Measurements from ENCODE around the gene ARRDC1. TPM values are rescaled to one million over a fixed set of nuclear protein-coding genes. Genes with fewer than 3 reads are reported as not detected.
"Not testable (repeated sequence)": the region's sequence is repeated elsewhere in the genome, so short reads cannot be mapped to it uniquely, and the experiment has no call there.

ARRDC1 gene, protein sequence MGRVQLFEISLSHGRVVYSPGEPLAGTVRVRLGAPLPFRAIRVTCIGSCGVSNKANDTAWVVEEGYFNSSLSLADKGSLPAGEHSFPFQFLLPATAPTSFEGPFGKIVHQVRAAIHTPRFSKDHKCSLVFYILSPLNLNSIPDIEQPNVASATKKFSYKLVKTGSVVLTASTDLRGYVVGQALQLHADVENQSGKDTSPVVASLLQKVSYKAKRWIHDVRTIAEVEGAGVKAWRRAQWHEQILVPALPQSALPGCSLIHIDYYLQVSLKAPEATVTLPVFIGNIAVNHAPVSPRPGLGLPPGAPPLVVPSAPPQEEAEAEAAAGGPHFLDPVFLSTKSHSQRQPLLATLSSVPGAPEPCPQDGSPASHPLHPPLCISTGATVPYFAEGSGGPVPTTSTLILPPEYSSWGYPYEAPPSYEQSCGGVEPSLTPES
- polyA plus RNA-seq (ENCODE audit: insufficient read length in 4 of 4): 10 to 100 TPM; 27.9 to 37.7 (median 32.3) TPM

DNA sequence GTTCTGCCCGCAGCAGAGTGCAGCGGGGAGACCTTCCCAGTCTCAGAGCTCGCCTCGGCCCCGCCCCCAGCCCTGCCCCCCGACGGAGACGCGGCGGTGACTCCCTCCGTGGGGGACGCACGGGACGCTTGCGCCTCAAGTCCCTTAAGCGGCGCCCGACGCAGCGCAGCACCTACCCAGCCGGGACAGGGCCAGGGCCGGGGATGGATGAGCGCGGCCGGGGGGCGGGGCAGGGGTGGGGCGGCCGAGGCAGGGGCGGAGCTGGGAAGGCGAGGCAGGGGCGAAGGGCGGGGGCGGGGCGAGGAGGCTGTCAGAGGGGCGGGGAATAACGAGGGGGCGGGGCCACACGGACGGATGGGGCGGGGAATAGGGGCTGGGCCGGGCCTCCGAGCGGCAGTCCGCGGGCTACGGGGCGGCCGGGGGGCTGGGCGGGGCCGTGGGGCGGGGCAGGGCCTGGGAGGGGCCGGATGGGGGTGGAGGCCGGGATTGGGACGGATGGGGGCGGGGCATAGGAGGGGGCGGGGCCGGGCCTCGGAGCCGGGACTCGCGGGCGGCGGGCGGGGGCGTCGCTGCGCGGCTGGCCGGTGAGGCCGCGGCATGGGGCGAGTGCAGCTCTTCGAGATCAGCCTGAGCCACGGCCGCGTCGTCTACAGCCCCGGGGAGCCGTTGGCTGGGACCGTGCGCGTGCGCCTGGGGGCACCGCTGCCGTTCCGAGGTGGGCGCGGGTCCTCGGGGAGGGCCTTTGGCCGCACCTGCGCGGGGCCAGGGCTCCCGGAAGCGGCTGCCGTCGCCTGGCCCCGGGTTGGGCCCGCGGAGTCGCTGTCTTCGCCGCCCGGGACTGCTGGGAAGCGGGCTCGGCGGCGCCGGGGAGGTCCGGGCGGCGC, at the start of gene ARRDC1:
TSS of gene ARRDC1 (plus strand) at position 566 of the 884 bp plus-strand sequence. CDS start at position 598, 32 bp downstream.
- peak; percentile 69 to 82 (median 78) for DNase-seq (ENCODE audit: low read depth in 4 of 4, low spot score in 3 of 4)

DNA sequence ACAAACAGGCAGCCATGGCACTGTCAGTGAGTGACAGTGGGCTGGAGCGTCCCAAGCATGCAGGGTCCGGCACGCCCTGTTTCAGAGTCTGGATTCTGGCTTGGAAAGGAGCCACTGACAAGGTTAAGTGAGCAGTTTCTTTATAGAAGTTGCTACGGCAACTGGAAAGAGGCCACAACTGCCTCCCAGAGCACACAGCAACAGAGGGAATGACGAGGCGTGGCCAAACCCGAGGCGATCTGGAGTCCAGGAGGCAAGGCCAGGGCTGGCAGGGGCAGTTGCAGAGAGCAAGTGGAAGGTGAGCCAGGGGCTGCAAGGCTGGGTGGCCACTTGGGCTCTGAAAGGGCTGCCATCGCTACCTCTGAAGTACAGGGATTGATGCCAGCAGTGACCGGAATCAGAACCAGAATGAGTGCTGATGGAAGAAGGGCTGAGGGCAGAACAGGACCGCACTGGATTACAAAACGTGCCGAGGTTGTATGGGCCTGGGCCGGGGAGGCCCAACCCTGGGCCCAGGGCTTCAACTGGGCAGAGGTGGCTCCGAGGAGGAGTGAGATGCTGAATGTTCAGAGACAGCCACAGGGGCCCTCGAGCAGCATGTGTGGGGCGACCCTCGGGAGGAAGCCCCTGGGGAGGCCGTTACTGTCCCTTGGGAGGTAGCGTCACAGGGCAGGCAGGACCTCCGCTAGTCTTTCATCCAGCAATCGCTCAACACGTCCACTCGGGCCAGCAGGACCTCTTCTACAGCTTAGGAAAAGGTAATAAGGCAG, 49.2 kb upstream of the ARRDC1 start:
- no peak for DNase-seq (ENCODE audit: low read depth in 4 of 4, low spot score in 3 of 4)

DNA sequence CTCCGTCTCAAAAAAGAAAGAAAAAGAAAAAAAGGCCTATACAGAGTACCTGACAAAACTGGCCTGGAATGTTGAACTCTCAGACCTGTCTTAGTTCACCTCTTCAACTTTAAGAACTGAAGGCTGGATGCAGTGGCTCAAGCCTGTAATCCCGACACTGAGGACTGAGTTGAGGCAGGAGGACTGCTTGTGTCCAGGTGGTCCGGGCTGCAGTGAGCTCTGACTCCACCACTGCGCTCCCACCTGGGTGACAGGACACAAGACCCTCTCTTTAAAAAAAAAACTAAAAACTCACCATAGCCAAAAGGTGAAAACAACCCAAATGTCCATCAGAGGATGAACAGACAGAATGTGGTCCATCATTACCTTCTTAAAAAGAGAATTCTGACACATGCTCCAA, 47.4 kb upstream of the ARRDC1 start:
- no peak for DNase-seq (ENCODE audit: low read depth in 4 of 4, low spot score in 3 of 4)

DNA sequence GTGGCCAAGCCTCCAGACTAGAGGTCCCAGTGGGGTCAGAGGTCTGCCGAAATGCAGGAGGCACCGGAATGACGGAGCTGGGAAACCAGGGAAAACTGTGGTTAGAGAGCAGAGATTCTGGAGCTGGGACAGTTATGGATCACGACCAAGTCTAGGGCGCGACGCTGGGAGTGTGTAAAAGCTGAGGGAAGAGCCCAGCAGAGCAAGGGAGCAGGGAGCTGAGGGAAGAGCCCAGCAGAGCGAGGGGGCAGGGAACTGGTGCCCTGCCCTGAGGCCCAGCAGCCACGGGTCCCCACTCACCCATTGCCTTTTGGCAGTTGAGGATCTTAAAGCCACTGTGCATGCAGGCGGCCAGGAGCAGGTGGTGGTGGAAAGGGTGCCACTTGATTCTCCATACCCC, 41.4 kb upstream of the ARRDC1 start:
- no peak for DNase-seq (ENCODE audit: low read depth in 4 of 4, low spot score in 3 of 4)

DNA sequence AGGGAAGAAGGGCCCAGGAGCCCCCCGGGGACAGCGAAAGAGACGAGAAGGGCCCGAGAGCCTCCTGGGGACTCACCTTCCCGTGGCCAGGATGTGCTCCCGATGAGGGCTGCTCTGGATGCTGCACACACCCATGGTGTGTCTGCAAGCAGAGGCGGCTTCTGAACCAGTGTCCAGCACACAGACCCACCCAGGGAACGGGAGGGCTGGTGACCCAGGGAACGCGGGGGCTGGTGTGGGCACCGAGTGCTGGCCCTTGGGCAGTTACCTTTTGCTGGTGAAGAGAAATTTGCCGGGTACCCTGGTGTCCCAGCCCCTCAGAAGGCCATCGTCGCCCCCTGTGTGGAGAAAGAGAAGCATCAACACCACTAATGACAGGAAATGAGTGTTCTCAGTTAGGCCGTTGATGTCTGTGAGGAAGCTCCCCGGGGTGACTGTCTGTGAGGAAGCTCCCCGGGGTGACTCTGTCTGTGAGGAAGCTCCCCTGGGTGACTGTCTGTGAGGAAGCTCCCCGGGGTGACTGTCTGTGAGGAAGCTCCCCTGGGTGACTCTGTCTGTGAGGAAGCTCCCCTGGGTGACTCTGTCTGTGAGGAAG, 40.6 kb upstream of the ARRDC1 start:
- DNase-seq (ENCODE audit: low read depth in 4 of 4, low spot score in 3 of 4): no peak

DNA sequence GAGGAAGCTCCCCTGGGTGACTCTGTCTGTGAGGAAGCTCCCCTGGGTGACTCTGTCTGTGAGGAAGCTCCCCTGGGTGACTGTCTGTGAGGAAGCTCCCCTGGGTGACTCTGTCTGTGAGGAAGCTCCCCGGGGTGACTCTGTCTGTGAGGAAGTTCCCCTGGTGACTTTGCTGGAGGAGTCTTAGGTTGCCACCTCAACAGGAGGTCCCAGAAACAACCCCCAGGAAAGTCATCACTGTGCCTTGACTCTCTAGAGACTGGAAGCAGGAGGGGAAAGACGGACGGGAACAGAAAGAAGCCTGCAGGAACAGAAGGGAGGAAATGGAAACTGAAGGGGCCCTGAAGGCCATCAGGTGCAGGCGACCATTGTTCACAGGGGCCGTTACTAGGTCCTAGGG, 37.0 kb upstream of the ARRDC1 start:
- not testable (repeated sequence) for DNase-seq (ENCODE audit: low read depth in 4 of 4, low spot score in 3 of 4)

DNA sequence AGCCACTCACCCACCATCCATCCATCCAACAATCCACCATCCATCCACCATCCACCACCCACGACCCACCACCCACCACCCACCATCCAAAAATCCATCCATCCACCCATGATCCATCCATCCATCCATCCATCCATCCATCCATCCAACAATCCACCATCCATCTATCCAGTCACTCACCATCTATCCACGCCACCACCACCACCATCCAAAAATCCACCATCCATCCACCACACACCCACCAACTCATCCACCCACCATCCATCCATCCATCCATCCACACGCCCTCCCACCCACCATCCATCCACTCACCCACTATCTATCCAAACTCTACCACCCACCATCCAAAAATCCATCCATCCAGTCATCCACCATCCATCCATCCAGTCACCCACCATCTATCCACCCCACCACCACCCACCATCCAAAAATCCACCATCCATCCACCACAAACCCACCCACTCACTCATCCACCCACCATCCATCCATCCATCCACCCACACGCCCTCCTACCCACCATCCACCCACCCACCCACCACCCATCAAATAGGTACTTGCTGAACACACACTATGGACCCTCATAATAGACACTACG, 35.8 kb upstream of the ARRDC1 start:
- no peak for DNase-seq (ENCODE audit: low read depth in 4 of 4, low spot score in 3 of 4)

DNA sequence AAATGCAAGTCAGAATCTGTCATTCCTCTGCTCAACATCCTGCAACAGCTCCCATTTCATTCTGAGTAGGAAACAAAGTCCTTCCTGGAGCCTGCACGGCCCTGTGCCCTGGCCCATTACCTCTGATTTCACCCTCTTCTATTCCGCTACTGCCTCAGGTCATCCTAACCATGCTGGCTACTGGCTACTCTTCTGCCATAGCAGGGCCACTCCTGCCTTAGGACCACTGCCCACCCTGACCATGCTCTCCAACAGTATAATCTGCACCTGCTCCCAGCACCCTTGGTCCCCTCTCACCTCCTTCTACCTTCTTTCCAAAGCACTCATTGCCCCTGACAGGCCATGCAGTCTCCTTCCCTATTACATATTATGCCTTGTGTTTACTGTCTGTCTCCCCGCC, 34.9 kb upstream of the ARRDC1 start:
- DNase-seq (ENCODE audit: low read depth in 4 of 4, low spot score in 3 of 4): no peak

DNA sequence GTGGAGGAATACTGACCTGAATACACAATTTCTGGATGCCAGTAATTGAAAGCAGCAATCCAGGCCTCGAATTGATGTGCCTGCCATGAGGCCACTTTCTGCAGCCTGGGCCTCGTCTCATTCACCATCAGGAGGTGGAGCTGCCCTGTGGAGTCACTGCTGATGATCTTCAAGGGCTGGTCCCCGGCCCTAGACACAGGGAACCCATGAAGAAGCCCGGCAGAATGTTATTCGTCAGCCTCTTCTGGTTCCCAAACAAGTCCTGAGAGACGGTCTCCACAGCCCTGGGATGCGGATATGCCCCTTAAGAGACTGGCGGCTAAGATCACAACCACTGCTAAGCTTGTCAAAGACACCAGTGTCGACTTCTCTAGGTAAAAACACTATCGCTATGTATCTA, 31.3 kb upstream of the ARRDC1 start:
- no peak for DNase-seq (ENCODE audit: low read depth in 4 of 4, low spot score in 3 of 4)

DNA sequence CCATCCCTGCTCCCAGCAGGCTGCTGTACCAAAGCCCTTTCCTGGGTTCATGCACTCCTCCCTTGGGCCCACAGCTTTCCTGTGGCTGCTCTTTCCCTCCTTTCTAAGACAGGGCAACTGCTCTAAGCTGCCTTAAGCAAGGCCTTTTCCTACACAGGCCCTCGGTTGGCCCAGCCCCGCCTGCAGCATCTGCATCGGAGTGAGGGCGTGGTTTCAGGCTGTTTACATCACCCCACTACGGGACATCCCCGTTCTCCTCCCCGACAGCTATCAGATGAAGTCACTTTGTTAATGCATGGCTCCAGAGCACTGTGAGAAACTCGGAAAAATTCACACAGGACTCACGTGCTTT, 30.1 kb upstream of the ARRDC1 start:
- DNase-seq (ENCODE audit: low read depth in 4 of 4, low spot score in 3 of 4): no peak

DNA sequence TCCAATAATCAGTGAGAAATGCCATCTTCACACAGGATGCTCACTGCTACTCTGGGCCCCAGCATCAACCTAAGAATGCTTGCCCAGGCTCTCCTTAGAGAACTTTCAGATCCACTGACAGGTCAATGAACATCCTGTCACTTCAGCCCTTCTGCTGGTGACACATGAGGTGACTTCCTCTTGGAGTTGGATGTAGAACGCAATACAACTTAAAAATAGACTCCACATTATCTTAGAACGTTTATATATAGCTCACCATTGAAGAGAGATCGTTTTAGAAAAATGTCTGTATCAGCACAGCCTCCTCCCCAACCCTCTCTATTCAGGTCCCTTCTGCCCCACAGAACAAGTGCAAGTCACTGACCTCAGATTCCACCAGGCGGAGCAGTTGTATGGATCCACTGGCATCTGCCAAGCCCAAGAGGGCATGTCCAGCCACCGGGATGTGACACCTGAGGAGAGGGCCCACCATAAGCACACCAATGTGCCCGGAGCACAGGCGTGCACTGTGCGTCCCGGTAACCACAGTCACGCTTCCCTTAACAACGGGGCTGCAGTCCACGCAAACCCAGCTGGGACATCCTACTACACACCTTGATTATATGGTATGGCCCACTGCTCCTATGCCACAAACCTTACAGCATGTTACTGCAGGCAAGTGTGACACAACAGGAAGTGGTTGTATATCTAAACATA, 29.6 kb upstream of the ARRDC1 start:
- no peak for DNase-seq (ENCODE audit: low read depth in 4 of 4, low spot score in 3 of 4)

DNA sequence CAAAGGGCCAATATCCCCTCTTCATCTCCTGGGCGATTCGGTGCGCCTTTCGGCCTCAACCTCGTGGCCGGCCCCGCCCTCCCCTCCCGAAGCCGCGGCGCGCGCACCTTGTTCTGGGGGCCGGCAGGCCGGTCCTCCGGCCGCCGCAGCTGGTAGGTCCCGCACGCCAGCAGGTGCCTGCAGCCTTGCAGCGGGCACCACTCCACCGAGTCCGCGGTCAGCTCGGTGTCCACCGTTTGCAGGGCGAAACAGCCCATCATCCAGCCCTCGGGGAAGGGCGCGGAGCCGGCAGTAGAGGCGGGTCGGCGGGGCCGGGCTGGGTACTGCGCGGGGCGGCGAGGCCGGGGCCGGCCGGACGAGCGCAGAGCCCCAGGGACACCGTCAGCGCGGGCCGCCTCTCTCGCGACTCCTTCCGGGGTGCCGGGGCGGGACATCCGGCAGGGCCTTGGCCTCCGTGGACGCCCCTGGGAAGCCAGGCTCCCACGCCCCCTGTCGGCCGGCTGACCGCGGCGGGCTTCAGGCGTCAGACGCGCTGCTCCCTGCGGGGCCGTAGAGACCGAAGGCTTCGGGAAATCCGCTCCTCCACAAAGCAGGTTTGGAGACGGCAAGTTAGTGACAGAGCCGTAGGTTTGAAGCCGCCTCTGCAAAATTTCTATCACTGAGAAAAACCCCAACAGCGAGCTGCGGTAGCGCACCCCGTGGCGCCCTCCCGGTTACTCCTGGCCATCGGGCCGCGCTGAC, 26.8 kb upstream of the ARRDC1 start, which contains the start of gene DPH7:
TSS of gene DPH7 (minus strand) at position 408 of the 741 bp plus-strand sequence. CDS start at position 260, 148 bp downstream.
- DNase-seq (ENCODE audit: low read depth in 4 of 4, low spot score in 3 of 4): peak; percentile 83 to 87 (median 85)

DNA sequence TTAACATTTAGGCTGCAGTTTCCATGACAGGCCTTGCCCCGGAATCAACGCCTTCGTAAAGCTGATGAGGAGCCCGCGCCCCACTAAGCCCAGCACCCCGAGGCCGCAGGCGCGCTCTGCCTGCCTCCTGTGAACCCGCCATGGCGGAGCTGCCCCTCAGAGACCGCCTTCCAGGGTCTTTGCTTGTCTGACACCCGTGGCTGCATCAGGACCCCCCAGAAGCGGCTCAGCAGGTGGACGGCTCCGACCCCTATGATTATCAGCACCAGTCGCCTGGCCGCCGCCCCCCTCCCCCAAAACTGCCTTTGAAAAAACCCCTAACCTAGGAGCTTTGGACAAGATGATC, 26.3 kb upstream of the ARRDC1 start:
- no peak for DNase-seq (ENCODE audit: low read depth in 4 of 4, low spot score in 3 of 4)

DNA sequence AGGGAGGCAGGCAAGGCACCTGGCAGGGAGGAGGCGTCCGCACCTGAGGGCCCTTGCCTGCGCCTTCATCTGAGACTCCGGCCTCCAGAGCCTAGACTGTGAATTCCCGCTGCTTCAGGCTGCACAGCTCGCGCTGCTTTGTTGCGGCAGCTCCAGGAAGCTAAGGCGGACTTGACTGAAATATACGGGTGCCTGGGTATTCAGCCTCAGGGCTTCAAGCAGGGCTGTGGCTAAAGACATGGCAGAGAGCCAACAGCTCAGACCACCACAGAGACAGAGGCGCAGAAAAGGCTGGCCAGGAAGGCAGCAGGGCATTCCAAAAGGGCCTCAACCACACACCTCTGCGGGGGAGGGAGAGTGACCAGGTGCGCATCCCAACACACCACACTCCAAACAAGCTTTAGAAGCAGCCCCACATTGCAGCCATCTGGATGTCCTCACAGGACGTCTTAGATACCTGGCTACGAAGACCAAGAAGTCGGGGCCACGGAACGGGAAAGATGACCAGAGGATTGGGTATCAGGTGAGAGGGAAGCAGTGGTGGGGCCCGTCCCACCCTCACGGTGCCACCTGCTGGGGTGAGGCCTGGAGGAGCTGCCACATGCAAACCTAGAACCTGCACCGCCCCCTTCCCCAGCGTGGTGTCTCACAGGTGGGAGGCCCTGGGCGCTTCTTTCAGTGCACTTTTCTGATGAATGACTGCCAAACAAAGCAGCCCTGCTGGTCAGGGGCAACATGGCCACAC, 25.1 kb upstream of the ARRDC1 start:
- no peak for DNase-seq (ENCODE audit: low read depth in 4 of 4, low spot score in 3 of 4)

DNA sequence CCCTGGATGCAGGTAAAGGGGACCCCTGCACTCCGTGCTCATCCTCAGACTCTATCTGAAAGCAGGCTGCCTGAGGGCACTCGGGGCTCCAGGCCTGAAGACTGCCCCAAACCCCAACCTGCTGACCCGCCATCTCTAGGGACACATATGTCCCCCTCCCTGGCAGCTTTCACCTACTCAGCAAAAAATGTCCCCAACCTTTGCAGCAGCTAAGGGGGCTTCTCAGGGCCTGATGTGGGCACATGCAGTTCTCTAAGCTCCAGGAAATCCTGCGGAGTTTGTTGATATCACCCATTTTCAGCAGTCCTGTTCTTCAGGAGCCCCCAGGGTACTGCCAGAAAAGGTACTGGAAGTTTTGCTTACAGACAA, 24.5 kb upstream of the ARRDC1 start:
- DNase-seq (ENCODE audit: low read depth in 4 of 4, low spot score in 3 of 4): no peak

DNA sequence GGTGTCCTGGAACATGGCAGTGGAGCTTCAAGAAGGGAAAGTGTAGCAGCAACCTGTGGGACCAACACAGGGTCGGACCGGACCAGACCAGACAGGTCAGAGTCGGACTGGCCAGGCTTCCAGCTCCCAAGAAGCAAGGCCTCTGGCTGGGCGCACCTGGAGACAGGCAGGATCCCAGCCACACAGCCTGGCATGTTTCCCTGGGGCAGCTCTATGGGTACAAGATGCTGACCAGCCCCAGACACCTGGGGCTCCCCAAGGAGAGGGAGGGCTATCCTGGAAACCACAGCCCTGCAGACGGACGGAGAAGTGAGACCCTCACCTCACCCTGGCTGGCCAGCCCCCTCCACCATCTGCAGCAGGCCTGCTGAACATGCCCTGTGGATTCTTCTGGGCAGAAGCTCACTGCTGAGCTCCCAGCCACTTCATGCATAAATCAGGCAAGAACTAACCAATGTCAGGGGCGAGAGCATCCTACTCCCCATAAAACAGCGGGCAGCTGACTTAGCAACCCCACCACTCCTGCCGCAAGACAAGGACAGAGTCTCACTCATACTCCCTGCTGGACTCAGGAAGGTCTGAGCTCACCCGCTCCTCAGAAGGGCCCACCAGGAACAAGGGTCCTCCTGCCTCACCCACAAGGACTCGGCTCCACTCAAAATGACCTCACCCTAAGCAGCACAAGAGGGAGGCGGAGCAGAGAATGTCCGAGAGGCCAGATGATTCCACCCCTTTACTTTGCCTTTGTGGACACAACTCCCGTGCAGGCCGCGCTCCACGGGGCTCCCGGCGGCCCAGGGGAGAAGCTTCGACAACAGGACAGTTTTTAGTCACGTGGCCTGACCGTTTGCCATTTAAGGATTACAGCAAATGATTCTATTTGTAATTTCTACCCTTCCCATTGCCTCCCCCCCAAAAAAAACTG, 23.9 kb upstream of the ARRDC1 start:
- no peak for DNase-seq (ENCODE audit: low read depth in 4 of 4, low spot score in 3 of 4)

DNA sequence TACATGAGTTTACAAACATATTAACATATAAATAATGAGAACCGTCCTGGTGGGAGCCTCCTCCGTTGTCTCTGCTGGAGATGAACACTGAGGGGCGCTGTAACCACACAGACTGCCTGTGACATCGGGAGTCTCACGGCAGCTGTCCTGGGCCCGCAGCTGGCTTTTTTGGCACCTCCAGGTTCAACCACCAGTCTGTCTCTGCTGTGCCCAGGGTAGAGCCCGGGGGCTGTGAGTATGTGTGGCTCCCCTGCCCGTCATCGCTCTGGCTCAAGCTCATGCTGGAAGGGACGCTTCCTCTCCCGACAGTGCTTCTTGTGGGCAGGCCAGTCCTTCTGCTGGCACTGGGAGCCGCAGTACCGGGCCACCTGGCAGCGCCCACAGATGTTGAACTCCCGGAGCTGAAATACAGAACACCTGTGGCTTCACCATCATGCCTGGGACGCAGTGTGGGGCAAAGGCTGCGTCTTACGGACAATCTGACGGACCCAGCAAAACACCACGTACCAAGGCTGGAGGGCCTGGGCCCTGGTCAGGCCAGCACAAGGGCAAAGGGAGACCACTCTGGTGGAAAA, 23.1 kb upstream of the ARRDC1 start:
- DNase-seq (ENCODE audit: low read depth in 4 of 4, low spot score in 3 of 4): no peak
